Stimulated activated CD4-positive, alpha-beta T cell treated with anti-CD3 and anti-CD28 coated beads, Interleukin-2, amount 100 ng/mL, for 48 hours (primary cell): ENCODE data around the gene CNTNAP2.

Source experiments
- DNase-seq, 2 donors: peaks; one replicate each; pipeline ENCODE4 v3.0.0-alpha.2; 2020

CNTNAP2 gene

GRCh38 chr7:146701166-146701565 lies 584.6 kb downstream of the CNTNAP2 start:
- DNase-seq = no peak

- no peak for DNase-seq
These were observed 586.3 kb downstream of the CNTNAP2 start for GRCh38 chr7:146702898-146703297.

GRCh38 chr7:146709451-146710027 lies 592.9 kb downstream of the CNTNAP2 start:
- no peak for DNase-seq

DNA sequence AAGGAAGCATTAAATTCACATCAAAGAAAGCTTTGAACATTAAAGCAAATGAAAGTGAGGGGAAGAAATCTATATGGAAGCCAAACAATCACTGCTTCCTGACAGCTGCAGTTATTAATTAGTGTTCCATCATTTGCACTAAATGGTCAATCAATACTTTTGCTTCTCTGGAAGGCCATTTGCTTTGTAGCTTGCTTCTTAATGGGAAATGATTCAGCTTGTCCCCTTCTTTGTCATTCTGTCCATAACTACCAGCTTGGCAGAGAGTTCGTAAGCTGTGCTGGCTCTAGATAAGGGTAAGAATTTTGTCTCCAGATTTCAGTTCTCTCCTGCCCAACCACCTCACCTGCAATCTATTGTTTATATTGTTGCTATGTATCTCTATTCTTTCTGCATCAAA lies 596.6 kb downstream of the CNTNAP2 start:
- no peak for DNase-seq

DNA sequence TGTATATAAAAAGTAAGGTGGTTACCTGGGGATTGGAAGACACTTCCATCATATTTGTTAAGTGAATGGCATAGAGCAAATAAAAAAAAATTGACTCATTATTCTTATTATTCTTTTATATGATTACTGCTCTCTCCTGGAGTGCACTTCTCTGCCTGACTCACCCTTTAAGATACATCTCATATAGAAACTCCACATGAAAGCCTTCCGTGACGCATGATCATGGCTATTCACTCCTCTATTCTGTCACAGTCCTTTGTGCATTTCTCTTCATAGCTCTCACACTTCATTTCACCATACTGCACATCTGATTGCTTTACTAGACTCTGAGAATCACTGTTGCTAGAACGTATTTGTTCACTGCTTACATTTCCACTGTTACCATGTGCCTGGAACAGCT lies 597.3 kb downstream of the CNTNAP2 start:
- DNase-seq = no peak

- no peak for DNase-seq
These were observed 603.6 kb downstream of the CNTNAP2 start for GRCh38 chr7:146720195-146720594.

DNA sequence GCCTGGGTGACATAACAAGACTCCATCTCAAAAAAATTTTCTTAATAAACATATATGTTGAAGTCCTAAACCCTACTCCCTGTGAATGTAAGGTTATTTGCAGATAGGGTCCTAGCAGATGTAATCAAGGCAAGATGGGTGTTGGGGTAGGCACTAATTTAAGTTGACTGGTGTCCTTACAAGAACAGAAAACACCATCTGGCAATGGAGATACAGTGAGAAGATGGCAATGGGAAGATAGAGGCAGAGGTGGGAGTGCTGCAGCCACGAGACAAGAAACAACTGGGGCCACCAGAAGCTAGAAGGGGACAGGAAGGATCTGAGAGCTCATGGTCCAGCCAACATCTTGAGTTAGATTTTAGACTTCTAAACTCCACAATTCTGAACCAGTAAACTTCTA lies 606.4 kb downstream of the CNTNAP2 start:
- no peak for DNase-seq

GRCh38 chr7:146725520-146725919 lies 608.9 kb downstream of the CNTNAP2 start:
- no peak for DNase-seq

- no peak for DNase-seq
These were observed 611.5 kb downstream of the CNTNAP2 start for GRCh38 chr7:146728141-146728540.

DNA sequence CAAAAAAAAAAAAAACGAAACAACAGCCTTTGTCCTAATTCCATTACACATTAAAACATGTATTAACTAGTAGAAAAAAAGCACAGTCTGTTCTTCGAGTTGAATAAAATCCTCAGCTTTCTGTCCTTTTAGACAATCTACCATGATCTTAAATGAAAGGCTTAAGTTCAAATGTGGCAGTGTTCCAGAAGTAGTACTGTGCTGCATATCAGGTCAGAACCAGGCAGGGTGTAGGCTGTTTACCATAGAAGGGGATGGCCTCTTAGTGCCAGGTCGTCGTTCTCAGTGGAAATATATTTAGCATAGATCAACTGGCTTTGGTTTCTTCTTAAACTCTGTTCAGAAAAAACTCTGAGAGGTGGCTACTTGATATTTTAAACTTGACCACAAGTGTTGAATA lies 612.0 kb downstream of the CNTNAP2 start:
- DNase-seq = no peak

GRCh38 chr7:146731185-146731584 lies 614.6 kb downstream of the CNTNAP2 start:
- DNase-seq = no peak

DNA sequence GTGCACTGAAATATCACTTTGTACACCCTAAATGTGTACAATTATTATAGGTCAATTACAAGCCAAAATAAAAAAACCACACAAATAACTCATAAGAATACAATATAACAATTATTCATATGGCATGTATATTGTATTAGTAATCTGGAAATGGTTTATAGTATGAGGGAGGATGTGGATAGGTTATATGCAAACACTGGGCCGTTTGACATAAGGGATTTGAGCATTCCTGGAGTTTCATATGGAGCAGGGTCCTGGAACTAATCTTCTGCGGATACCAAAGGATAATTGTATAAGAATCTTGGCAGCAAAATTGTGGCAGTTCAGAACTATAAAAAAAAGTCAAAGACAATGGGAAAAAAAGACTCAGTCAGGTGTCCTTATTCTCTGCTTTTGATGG lies 619.4 kb downstream of the CNTNAP2 start:
- no peak for DNase-seq

DNA sequence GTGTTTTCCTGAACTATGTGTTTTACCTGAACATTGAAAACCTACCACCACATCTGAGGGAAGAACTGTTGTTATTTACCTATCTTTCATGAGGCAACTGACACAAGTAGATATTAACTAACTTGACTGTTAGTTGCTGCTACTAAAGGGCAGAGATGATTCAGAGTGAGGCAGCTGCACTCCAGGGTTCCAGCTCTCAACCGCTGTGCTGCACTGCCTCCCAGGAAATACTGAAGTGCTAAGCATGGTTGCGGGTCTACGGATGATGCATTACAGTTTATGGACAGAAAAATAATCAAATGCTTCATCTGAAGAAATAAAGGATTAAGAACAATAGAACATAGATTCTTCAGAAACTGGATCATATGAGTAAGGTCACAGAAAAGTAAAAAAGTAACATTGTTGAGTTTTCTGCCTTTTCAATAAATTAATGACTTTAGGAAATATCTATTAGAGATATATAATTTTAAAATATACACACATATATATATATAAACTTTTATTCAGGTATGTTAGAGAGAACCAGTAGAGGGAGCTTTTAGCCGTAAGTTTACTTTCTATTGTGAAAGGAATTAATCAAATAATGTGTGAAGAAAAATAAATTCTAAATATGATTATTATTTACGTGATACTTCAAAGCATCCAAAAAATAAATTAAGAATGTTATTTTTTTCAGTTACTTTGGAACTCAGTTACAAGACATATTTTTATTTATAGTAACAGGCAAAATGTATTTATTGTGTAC lies 620.0 kb downstream of the CNTNAP2 start:
- no peak for DNase-seq

DNA sequence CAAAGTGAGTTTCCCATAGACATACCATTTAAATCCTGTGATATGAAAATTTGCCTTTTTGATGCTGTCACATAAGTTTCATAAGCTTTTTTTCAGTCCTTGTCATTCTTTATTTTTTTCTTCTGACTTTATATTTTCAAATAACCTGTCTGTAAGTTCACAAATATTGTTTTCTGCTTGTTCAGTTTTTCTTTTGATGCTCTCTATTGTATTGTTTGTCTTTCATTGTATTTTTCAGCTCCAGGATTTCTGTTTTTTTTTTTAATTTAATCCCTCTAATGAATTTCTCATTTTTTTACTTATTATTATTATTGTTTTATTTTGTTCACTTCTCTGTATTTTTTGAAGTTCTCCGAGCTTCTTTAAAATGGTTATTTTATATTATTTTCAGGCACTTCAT lies 623.4 kb downstream of the CNTNAP2 start:
- DNase-seq = no peak

DNA sequence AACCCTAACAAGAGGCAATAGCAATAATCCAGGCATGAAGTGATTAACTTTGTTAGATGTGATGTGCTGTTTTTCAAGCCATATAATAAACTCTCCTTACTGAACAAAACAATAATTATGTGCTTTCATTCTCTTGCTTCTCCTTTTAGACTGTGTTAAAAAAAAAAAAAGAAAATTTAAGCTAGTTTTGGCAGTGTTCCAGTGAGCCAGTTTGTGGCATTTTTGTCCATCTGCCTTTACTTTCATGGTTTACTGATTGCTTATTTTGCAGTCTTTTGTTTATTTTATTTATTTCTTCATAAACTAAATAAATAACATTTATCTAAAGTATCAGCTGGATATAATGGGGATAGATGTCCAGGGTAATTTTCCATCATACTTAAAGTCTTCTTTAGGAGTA lies 625.3 kb downstream of the CNTNAP2 start:
- no peak for DNase-seq

- no peak for DNase-seq
These were observed 637.8 kb downstream of the CNTNAP2 start for GRCh38 chr7:146754385-146754784.

DNA sequence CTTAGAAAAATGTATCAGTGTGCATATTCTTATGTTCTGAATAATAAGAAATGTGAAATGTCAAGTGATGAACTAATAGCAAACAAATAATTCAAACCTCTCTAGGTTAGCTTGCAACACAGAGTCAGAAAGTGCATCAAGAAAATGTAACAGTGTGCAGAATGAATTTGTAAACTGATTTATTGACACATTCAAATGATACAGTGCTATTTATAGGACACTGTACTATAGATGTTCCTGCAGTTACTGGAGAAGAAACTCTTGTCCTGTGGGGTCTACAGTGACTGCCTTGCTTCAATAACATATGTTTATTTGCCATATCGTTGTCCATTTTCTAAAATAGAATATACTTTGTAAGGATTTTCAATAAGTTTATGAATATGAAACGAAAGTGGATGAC lies 639.0 kb downstream of the CNTNAP2 start:
- DNase-seq = no peak

GRCh38 chr7:146764458-146764857 lies 647.9 kb downstream of the CNTNAP2 start:
- no peak for DNase-seq

DNA sequence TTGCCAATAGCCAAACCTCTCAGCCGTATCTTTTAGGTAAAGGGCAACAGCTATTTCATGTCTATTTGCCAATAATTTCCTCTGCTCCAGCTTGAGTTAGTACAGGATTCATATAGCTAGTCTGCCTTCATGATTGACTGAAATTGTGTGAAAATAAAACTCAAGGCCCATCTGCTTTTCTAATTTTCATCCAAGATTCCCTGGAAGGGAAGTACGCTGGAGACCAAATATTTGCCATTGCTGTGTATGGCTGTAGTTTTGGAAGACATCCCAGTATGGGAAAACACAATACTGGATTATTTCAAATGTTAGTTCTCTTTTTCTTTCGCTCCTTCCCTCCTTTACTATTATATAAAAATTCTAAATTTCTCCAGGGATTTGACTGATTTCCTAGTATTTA lies 652.4 kb downstream of the CNTNAP2 start:
- DNase-seq = no peak

GRCh38 chr7:146772601-146773000 lies 656.0 kb downstream of the CNTNAP2 start:
- no peak for DNase-seq

GRCh38 chr7:146773506-146773905 lies 656.9 kb downstream of the CNTNAP2 start:
- DNase-seq = no peak

- no peak for DNase-seq
These were observed 664.9 kb downstream of the CNTNAP2 start for GRCh38 chr7:146781352-146782116.

GRCh38 chr7:146787266-146787665 lies 670.7 kb downstream of the CNTNAP2 start:
- DNase-seq = no peak

DNA sequence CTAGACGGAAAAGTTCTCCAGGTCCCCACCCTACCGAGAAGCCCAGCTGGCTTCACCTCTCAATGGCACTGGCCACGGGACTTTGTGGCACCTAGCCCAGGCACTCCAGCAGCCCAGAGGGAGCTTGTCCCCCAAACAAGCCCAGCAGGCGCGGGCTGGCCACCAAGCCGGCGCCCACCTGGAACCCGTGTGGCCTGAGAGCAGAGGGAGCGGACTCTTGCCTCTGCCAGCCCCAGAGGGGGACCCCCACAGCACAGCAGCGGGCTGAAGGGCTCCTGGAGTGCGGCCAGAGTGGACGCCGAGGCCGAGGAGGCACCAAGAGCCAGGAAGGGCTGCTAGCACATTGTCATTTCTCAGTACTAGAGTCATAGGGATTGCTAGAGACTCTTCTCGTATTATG lies 671.4 kb downstream of the CNTNAP2 start:
- DNase-seq = no peak
